Measurements from ENCODE around the gene ADPRHL1.

DNA sequence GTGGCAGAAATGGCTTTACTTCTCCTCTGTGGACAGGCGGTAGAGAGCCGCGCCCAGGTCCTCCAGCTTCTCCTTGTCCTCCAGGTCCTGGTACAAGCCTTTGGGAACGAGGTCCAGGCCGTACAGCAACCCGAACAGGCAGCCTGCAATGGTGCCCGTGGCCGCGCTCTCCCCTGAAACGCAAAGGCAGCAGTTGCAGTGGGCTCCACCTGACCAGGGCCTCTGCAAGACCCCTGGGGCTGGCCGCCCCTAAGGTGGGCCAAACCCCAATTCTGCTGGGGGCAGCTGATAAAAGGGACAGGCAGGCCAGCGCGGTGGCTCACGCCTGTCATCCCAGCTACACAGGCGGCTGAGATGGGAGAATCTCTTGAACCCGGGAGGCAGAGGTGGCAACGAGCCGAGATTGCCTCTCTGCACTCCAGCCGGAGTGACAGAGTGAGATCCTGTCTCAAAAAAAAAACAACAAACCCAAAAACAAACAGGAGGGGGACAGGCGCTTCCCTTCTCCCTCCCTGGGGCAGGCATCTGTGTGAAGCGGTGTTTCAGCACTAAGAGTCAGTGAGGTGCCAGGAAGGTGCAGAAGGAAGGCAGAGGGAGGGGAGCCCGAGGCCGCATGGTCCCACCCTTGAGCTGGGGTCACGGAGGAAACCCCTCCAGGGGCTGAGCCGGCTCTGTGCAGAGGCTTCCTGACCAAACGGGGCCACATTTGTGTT lies 30.3 kb downstream of the ADPRHL1 start:
- no peak for TF ChIP-seq POLR2A (IDR thresholded peaks at IDR 0.05)
- TF ChIP-seq, protein P1, sequence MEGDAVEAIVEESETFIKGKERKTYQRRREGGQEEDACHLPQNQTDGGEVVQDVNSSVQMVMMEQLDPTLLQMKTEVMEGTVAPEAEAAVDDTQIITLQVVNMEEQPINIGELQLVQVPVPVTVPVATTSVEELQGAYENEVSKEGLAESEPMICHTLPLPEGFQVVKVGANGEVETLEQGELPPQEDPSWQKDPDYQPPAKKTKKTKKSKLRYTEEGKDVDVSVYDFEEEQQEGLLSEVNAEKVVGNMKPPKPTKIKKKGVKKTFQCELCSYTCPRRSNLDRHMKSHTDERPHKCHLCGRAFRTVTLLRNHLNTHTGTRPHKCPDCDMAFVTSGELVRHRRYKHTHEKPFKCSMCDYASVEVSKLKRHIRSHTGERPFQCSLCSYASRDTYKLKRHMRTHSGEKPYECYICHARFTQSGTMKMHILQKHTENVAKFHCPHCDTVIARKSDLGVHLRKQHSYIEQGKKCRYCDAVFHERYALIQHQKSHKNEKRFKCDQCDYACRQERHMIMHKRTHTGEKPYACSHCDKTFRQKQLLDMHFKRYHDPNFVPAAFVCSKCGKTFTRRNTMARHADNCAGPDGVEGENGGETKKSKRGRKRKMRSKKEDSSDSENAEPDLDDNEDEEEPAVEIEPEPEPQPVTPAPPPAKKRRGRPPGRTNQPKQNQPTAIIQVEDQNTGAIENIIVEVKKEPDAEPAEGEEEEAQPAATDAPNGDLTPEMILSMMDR (IDR thresholded peaks at IDR 0.05): no peak
